HCT116 (cell line): ENCODE data around the gene ESPNL. TPM values are rescaled to one million over a fixed set of nuclear protein-coding genes. Genes with fewer than 3 reads are reported as not detected.

Source experiments
- ATAC-seq: fragments of 200-7000 bp; cut with Tn5 transposase; 2 replicates; pipeline ENCODE4 v1.9.1; 2020; ENCODE audit warnings: mild to moderate bottlenecking, moderate library complexity
- BruUV-seq: library from RNA; stranded (reverse); fragments of 400-500 nt; replicated peaks from 2 replicates; lab custom pipeline; 2021; lab: Mats Ljungman, UMichigan
- CTCF ChIA-PET: fragments of 300-600 bp; sonication (Branson Sonifier 250); formaldehyde crosslinking; loops from one replicate; lab custom pipeline; 2021; ENCODE audit warnings: antibody characterized with exemption; lab: Charles Lee
- POLR2A ChIA-PET: fragments of 300-600, 350-600 bp; sonication (Branson Sonifier 250); formaldehyde crosslinking; loops from one replicate; lab custom pipeline; 2021; ENCODE audit warnings: antibody characterized with exemption; lab: Charles Lee
- RAD21 ChIA-PET, 2 experiments: fragments of 300-600 bp; sonication (Branson Sonifier 250); formaldehyde crosslinking; loops; one replicate each; lab custom pipeline; 2023; ENCODE audit warnings: low total read pairs in 2 of 2; ENCODE audit not compliant: uncharacterized antibody in 2 of 2, unreplicated experiment in 2 of 2, low non-redundant PET in 1 of 2; lab: Charles Lee
- DNase-seq: peaks from one replicate; pipeline ENCODE4 v3.0.0-alpha.2; 2010; ENCODE audit warnings: low read depth, low spot score
- H2AFZ ChIP-seq: fragments of 200-600 bp; shearing (Covaris generic), sonication (generic); 2 replicates; pipeline ENCODE4 v1.6.1; 2017; ENCODE audit warnings: low read depth, mixed run types, mixed read lengths, antibody characterized with exemption, low read length; ENCODE audit not compliant: poor library complexity, severe bottlenecking
- H3K27ac ChIP-seq: 2 replicates; pipeline ENCODE4 v1.5.1; 2012; ENCODE audit warnings: low read depth, low read length
- H3K27me3 ChIP-seq: fragments of 200-600 bp; sonication (generic); 2 replicates; pipeline ENCODE4 v1.6.1; 2016; ENCODE audit warnings: mixed run types, low read length, mixed read lengths; ENCODE audit not compliant: insufficient read depth
- H3K36me3 ChIP-seq, 2 experiments: fragments of 200-500 bp in 1 of 2; fragments of 200-600 bp in 1 of 2; sonication (Bioruptor generic) in 1 of 2; sonication (generic) in 1 of 2; 2 replicates each; pipeline versions ENCODE4 v1.5.1 to v1.6.1; 2014 to 2016; ENCODE audit warnings: low read length in 2 of 2, inconsistent platforms in 1 of 2, mixed read lengths in 1 of 2, mixed run types in 1 of 2; ENCODE audit not compliant: insufficient read depth in 2 of 2, control insufficient read depth in 1 of 2
- H3K4me1 ChIP-seq, 2 experiments: fragments of 200-600 bp in 1 of 2; sonication (generic) in 1 of 2; 2 replicates each; pipeline versions ENCODE4 v1.5.1 to v1.6.1; 2012 to 2017; ENCODE audit warnings: low read length in 2 of 2, inconsistent platforms in 1 of 2, mild to moderate bottlenecking in 1 of 2, mixed read lengths in 1 of 2, mixed run types in 1 of 2, moderate library complexity in 1 of 2; ENCODE audit not compliant: insufficient read depth in 2 of 2, control insufficient read depth in 1 of 2
- H3K4me2 ChIP-seq: fragments of 200-600 bp; sonication (generic); 2 replicates; pipeline ENCODE4 v1.6.1; 2017; ENCODE audit warnings: mixed run types, low read length, mixed read lengths
- H3K4me3 ChIP-seq, 2 experiments: fragments of 200-600 bp in 1 of 2; sonication (generic) in 1 of 2; replicated peaks in 1 of 2; 2 replicates each; pipeline ENCODE4 v1.5.1; 2011 to 2016; ENCODE audit warnings: low read length in 2 of 2, control low read depth in 1 of 2, low read depth in 1 of 2, mild to moderate bottlenecking in 1 of 2, mixed read lengths in 1 of 2, mixed run types in 1 of 2
- H3K79me2 ChIP-seq: fragments of 200-600 bp; sonication (generic); 2 replicates; pipeline ENCODE4 v1.6.1; 2017; ENCODE audit warnings: mild to moderate bottlenecking, mixed run types, low read length, moderate library complexity, mixed read lengths; ENCODE audit not compliant: insufficient read depth
- H3K9ac ChIP-seq: fragments of 200-600 bp; sonication (generic); 2 replicates; pipeline ENCODE4 v1.6.1; 2016; ENCODE audit warnings: low read length, mixed read lengths
- H3K9me2 ChIP-seq: fragments of 200-600 bp; sonication (generic), shearing (Covaris generic); 2 replicates; pipeline ENCODE4 v1.6.1; 2017; ENCODE audit warnings: mixed run types, mild to moderate bottlenecking, moderate library complexity; ENCODE audit not compliant: insufficient read depth
- H3K9me3 ChIP-seq, 2 experiments: fragments of 200-500 bp in 1 of 2; fragments of 200-600 bp in 1 of 2; sonication (Bioruptor generic) in 1 of 2; sonication (generic) in 1 of 2; 2 replicates each; pipeline ENCODE4 v1.6.1; 2014 to 2017; ENCODE audit warnings: low read length in 2 of 2, mixed read lengths in 2 of 2, inconsistent platforms in 1 of 2, low read depth in 1 of 2, mild to moderate bottlenecking in 1 of 2, mixed run types in 1 of 2, moderate library complexity in 1 of 2; ENCODE audit not compliant: control insufficient read depth in 1 of 2, insufficient read depth in 1 of 2
- H4K20me1 ChIP-seq: fragments of 200-600 bp; sonication (generic), shearing (Covaris generic); 2 replicates; pipeline ENCODE4 v1.6.1; 2017; ENCODE audit warnings: mixed run types, mild to moderate bottlenecking, moderate library complexity; ENCODE audit not compliant: insufficient read depth
- CBX3 ChIP-seq: IDR thresholded peaks from 2 replicates; pipeline ENCODE4 v1.6.1; 2012; ENCODE audit warnings: low read depth
- CTCF ChIP-seq, 3 experiments: fragments of 200-600 bp in 1 of 3; sonication (generic) in 1 of 3; IDR thresholded peaks in 2 of 3; conservative IDR thresholded peaks in 1 of 3; 2 replicates each; pipeline ENCODE4 v1.5.1; 2012 to 2017; ENCODE audit warnings: low read depth in 2 of 3, low read length in 2 of 3, antibody characterized with exemption in 1 of 3, borderline replicate concordance in 1 of 3, control low read depth in 1 of 3, mild to moderate bottlenecking in 1 of 3, mixed read lengths in 1 of 3, mixed run types in 1 of 3, moderate library complexity in 1 of 3; ENCODE audit not compliant: insufficient read depth in 1 of 3
- EGR1 ChIP-seq: IDR thresholded peaks from 2 replicates; pipeline ENCODE4 v1.6.1; 2012; ENCODE audit warnings: low read depth
- ELF1 ChIP-seq: IDR thresholded peaks from 2 replicates; pipeline ENCODE4 v1.6.1; 2012; ENCODE audit warnings: low read depth, borderline replicate concordance
- EZH2 ChIP-seq: fragments of 200-600 bp; sonication (generic); IDR thresholded peaks from 2 replicates; pipeline ENCODE4 v1.6.1; 2017; ENCODE audit warnings: antibody characterized with exemption, mixed run types
- EZH2phosphoT487 ChIP-seq: fragments of 200-600 bp; IDR thresholded peaks from 2 replicates; pipeline ENCODE4 v1.6.1; 2018; ENCODE audit warnings: antibody characterized with exemption, borderline replicate concordance
- JUND ChIP-seq: IDR thresholded peaks from 2 replicates; pipeline ENCODE4 v1.6.1; 2012
- POLR2A ChIP-seq: IDR thresholded peaks from 2 replicates; pipeline ENCODE4 v1.7.0; 2011; ENCODE audit warnings: borderline replicate concordance; ENCODE audit not compliant: insufficient read depth, insufficient read length; ENCODE audit errors: extremely low read depth
- RAD21 ChIP-seq: IDR thresholded peaks from 2 replicates; pipeline ENCODE4 v1.6.1; 2012; ENCODE audit warnings: low read depth, mild to moderate bottlenecking
- REST ChIP-seq: IDR thresholded peaks from 2 replicates; pipeline ENCODE4 v1.6.1; 2012; ENCODE audit warnings: low read depth
- SIN3A ChIP-seq: IDR thresholded peaks from 2 replicates; pipeline ENCODE4 v1.6.1; 2012; ENCODE audit warnings: low read depth
- SP1 ChIP-seq: IDR thresholded peaks from 2 replicates; pipeline ENCODE4 v1.6.1; 2012; ENCODE audit warnings: low read depth
- SRF ChIP-seq: IDR thresholded peaks from 2 replicates; pipeline ENCODE4 v1.6.1; 2012; ENCODE audit warnings: low read depth
- TCF7L2 ChIP-seq: IDR thresholded peaks from 2 replicates; pipeline ENCODE4 v1.7.0; 2011; ENCODE audit warnings: borderline replicate concordance, inconsistent platforms; ENCODE audit not compliant: insufficient read depth, insufficient read length; ENCODE audit errors: extremely low read depth
- ZBTB33 ChIP-seq: IDR thresholded peaks from 2 replicates; pipeline ENCODE4 v1.6.1; 2011; ENCODE audit warnings: mild to moderate bottlenecking, low read length, moderate library complexity; ENCODE audit not compliant: insufficient replicate concordance; ENCODE audit errors: extremely low read depth
- ZFX ChIP-seq: fragments of 450-650 bp; IDR thresholded peaks from 2 replicates; pipeline ENCODE4 v1.6.1; 2017
- ZNF274 ChIP-seq: fragments of 200-500 bp; sonication (Bioruptor generic); IDR thresholded peaks from 2 replicates; pipeline ENCODE4 v1.6.1; 2014; ENCODE audit warnings: mild to moderate bottlenecking, low read depth, low read length, inconsistent platforms
- intact Hi-C: fragments of 100-400 bp; cut with micrococcal nuclease; formaldehyde crosslinking; loops from 2 replicates; pipeline ENCODE4 v1.10.0; 2022
- total RNA-seq: library from RNA; stranded (reverse); gene quantifications from one replicate; pipeline ENCODE4 v1.2.1, GENCODE V29; 2021; ENCODE audit not compliant: unreplicated experiment
- TF ChIP-seq, protein P1 (sequence below): IDR thresholded peaks from 2 replicates; pipeline ENCODE4 v1.6.1; 2012
- TF ChIP-seq, protein P2 (sequence below): IDR thresholded peaks from 2 replicates; pipeline ENCODE4 v1.6.1; 2012

Gene ESPNL
- total RNA-seq, 1 experiment from 2014 or later, result 0.22 TPM

DNA sequence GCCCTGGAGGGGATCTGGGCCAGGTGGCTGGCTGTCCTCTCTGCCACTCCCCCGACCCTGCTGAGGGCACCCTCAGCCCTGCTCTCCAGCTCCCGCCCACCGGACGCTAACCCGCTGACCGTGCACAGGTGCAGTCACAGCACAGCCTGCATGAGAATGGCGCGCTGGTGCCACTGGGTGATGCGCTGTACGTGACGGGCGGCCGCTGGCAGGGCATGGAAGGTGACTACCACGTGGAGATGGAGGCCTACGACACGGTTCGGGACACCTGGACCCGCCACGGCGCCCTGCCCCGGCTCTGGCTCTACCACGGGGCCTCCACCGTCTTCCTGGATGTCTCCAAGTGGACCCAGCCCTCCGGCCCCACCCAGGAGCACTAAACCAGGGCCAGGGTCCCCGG lies 50.5 kb downstream of the ESPNL start:
- no peaks in the 10 kb centered on the region for H4K20me1 ChIP-seq
- ChIA-PET RAD21 (no interaction called here), CTCF (no interaction called here), POLR2A (no interaction called here)
- TF ChIP-seq ELF1 (no peak), JUND (no peak), CBX3 (no peak), EGR1 (no peak), TCF7L2 (no peak), POLR2A (no peak), ZFX (no peak), SIN3A (no peak), SP1 (no peak), ZNF274 (no peak), REST (no peak), RAD21 (no peak), ZBTB33 (no peak), EZH2 (no peak), SRF (no peak), CTCF (IDR thresholded peaks at IDR 0.05 in 2 of 3, conservative IDR thresholded peaks at IDR 0.05 in 1 of 3; ENCODE audit: borderline replicate concordance in 1 of 3, insufficient read depth in 1 of 3, low read depth in 2 of 3, low read length in 2 of 3) (no peak), EZH2phosphoT487 (no peak)
- TF ChIP-seq, protein P1, sequence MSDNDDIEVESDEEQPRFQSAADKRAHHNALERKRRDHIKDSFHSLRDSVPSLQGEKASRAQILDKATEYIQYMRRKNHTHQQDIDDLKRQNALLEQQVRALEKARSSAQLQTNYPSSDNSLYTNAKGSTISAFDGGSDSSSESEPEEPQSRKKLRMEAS, result no peak
- TF ChIP-seq, protein P2, sequence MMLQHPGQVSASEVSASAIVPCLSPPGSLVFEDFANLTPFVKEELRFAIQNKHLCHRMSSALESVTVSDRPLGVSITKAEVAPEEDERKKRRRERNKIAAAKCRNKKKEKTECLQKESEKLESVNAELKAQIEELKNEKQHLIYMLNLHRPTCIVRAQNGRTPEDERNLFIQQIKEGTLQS, result no peak
- H3K4me2 ChIP-seq, result no peak overlapping the region
- no peaks in the 10 kb centered on the region for H3K9me3 ChIP-seq
- H2AFZ ChIP-seq, result no peak overlapping the region
- ATAC-seq (no peak), DNase-seq (no peak)
- H3K36me3 ChIP-seq, result no peaks in the 10 kb centered on the region
- no peaks in the 10 kb centered on the region for H3K79me2 ChIP-seq
- H3K27ac ChIP-seq, result no peak overlapping the region
- no peaks in the 10 kb centered on the region for H3K9me2 ChIP-seq
- no peak overlapping the region for H3K4me3 ChIP-seq
- no TSS peak for BruUV-seq
- H3K27me3 ChIP-seq, result no peaks in the 10 kb centered on the region
- intact Hi-C loops, result no loop called here
- H3K4me1 ChIP-seq, result peaks cover 4 to 14% of the 10 kb centered on the region in 2 experiments; a peak in 3 of 4 replicates
- no peak overlapping the region for H3K9ac ChIP-seq
